GM19239 (cell line): ENCODE measurements around the gene CYB5D1.

Experiments used
- DNase-seq: peaks from one replicate; pipeline ENCODE4 v3.0.0; 2011; ENCODE audit warnings: low spot score; ENCODE audit not compliant: insufficient read length
- FAIRE-seq: peaks from 2 replicates; lab custom pipeline; 2011; peaks lifted over from hg19 to GRCh38; lab: Jason Lieb, UNC

Gene CYB5D1

GRCh38 chr17:7843536-7844291 is 14.1 kb upstream of the CYB5D1 start:
- FAIRE-seq (peak; percentile 97), DNase-seq (peak; percentile 80)

GRCh38 chr17:7844292-7845154 is 13.3 kb upstream of the CYB5D1 start:
- DNase-seq (peak; percentile 98), FAIRE-seq (peak; percentile 98)

DNA sequence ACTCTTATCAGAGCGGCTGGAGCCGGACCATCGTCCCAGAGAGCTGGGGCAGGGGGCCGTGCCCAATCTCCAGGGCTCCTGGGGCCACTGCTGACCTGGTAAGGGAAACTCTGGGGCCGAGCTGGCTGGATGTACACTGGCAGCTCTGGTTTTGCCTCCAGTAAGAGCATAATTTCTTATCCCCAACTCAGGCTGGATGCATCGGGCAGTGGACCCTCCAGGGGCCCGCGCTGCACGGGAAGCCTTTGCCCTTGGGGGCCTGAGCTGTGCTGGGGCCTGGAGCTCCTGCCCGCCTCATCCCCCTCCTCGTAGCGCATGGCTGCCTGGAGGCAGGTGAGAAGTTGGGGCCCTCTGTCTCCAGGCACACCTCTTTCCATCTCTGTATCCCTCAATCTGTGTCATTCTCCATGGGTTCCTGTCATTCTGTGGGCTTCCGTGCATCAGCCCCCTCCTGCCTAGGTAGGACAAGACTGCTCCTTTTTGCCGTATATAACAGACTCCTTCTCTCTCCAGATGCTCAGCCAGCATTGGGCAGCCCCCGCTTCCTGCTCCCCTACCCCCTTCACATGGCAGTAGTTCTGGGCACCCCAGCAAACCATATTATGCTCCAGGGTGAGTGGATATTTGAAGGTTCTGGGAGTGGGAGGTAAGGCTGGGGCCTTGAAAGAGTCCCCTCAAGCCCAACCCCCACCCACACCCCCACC is 12.3 kb upstream of the CYB5D1 start:
- no peak for FAIRE-seq
- DNase-seq: no peak

GRCh38 chr17:7846063-7846735 is 11.6 kb upstream of the CYB5D1 start:
- no peak for FAIRE-seq

DNA sequence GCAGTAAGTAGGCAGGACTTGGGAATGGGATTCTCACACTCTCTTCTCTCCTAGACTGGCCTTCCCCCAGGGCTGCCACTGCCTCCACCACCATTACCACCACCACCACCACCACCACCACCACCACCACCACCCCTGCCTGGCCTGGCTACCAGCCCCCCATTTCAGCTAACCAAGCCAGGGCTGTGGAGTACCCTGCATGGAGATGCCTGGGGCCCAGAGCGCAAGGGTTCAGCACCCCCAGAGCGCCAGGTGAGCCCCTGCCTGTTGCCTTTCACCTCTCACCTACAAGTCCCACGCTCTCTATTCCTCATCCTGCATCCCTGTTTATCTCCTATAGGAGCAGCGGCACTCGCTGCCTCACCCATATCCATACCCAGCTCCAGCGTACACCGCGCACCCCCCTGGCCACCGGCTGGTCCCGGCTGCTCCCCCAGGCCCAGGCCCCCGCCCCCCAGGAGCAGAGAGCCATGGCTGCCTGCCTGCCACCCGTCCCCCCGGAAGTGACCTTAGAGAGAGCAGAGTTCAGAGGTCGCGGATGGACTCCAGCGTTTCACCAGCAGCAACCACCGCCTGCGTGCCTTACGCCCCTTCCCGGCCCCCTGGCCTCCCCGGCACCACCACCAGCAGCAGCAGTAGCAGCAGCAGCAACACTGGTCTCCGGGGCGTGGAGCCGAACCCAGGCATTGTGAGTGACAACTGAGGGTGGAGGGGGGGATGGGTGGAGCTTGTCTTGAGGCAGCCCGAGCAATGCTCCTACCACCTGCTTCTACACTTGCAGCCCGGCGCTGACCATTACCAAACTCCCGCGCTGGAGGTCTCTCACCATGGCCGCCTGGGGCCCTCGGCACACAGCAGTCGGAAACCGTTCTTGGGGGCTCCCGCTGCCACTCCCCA is 10.8 kb upstream of the CYB5D1 start:
- FAIRE-seq (no peak), DNase-seq (no peak)

More at GRCh38 chr17:7846063-7846735, 11.6 kb upstream of the CYB5D1 start:
- no peak for DNase-seq

DNA sequence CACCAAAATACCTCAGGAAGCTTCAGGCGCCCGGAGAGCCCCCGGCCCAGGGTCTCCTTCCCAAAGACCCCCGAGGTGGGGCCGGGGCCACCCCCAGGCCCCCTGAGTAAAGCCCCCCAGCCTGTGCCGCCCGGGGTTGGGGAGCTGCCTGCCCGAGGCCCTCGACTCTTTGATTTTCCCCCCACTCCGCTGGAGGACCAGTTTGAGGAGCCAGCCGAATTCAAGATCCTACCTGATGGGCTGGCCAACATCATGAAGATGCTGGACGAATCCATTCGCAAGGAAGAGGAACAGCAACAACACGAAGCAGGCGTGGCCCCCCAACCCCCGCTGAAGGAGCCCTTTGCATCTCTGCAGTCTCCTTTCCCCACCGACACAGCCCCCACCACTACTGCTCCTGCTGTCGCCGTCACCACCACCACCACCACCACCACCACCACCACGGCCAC is 9.6 kb upstream of the CYB5D1 start:
- no peak for FAIRE-seq
- no peak for DNase-seq

- no peak for DNase-seq
- FAIRE-seq: no peak
These were observed 9.1 kb upstream of the CYB5D1 start for GRCh38 chr17:7848739-7849129.

GRCh38 chr17:7849130-7849750 is 8.6 kb upstream of the CYB5D1 start:
- DNase-seq: no peak
- no peak for FAIRE-seq

DNA sequence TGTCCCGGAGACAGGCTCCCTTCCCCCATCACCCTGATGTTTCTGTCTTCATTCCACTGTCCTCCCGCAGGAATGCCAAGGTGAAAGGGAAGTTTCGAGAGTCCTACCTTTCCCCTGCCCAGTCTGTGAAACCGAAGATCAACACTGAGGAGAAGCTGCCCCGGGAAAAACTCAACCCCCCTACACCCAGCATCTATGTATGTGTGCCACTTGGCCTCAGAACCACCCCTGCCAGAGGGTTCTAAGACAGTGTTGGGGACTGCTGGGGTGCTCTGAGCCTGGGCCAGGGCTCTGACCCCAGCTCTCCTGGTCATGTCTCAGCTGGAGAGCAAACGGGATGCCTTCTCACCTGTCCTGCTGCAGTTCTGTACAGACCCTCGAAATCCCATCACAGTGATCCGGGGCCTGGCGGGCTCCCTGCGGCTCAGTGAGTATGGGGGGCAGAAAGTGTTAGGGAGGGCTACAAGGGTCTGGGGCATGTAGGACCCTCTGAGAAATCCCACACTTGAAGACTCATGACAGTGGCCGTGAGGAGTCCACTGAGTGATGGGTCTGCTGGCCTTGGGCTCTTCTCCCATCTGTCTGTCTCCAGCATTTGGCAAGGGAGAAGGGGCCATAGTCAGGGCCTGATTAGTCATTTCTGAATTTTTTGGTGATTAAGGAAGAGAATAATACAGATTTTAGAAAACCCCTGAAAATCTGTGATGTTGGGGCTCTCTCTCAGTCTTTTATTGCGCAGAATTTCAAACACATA is 7.9 kb upstream of the CYB5D1 start:
- FAIRE-seq (no peak), DNase-seq (no peak)

DNA sequence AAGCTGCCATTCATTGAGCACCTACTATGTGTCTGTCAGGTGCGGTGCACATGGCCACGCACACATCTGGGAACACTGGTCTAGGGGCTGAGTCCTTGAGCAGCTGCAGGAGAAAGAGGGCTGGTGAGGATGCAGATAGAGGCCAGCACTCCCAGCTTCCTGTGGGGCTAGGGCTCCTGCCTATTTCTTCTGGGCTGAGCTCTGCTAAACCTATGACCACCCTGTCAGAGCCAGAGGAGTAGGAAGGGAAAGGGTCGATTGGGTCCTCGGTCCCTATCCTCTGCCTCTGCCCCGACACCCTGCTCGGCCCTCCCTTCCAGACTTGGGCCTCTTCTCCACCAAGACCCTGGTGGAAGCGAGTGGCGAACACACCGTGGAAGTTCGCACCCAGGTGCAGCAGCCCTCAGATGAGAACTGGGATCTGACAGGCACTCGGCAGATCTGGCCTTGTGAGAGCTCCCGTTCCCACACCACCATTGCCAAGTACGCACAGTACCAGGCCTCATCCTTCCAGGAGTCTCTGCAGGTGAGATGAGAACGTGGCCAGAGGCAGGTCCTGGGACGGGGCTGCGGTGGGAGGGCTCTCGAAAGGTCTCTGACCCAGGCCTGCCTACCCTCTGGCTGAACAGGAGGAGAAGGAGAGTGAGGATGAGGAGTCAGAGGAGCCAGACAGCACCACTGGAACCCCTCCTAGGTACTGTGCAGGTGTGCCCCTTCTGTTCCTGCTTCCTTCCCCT is 6.9 kb upstream of the CYB5D1 start:
- FAIRE-seq (no peak), DNase-seq (no peak)

DNA sequence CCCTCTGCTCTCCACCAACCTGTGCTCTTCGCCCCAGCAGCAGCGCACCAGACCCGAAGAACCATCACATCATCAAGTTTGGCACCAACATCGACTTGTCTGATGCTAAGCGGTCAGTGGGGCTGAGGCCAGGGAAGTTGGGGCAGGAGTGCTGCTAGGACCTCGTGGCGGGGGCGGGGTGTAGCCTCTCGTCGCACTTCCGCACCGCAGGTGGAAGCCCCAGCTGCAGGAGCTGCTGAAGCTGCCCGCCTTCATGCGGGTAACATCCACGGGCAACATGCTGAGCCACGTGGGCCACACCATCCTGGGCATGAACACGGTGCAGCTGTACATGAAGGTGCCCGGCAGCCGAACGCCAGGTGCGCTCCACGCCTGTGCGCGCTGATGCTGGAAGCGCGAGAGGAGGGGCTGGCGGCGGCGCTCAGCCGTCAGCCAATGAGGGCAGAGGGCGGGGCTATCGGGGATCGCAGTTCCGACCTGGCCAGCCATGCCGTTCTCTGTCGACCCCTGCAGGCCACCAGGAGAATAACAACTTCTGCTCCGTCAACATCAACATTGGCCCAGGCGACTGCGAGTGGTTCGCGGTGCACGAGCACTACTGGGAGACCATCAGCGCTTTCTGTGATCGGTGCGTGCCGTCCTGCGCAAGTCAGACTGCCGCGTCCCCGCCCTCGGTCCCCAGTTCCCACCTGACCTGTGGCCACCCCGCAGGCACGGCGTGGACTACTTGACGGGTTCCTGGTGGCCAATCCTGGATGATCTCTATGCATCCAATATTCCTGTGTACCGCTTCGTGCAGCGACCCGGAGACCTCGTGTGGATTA is 6.2 kb upstream of the CYB5D1 start:
- peak; percentile 97 for DNase-seq

GRCh38 chr17:7852262-7852670 is 5.5 kb upstream of the CYB5D1 start:
- no peak for FAIRE-seq
- DNase-seq: no peak

More for the DNA sequence above, 6.2 kb upstream of the CYB5D1 start:
- FAIRE-seq: peak; percentile 99

GRCh38 chr17:7852919-7853690 is 4.7 kb upstream of the CYB5D1 start:
- FAIRE-seq: no peak
- DNase-seq: no peak

DNA sequence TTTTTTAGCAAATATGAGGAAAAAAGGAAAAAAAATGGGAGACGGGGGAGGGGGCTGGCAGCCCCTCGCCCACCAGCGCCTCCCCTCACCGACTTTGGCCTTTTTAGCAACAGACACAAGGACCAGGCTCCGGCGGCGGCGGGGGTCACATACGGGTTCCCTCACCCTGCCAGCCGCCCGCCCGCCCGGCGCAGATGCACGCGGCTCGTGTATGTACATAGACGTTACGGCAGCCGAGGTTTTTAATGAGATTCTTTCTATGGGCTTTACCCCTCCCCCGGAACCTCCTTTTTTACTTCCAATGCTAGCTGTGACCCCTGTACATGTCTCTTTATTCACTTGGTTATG is 4.1 kb upstream of the CYB5D1 start:
- DNase-seq: no peak
- FAIRE-seq: no peak

DNA sequence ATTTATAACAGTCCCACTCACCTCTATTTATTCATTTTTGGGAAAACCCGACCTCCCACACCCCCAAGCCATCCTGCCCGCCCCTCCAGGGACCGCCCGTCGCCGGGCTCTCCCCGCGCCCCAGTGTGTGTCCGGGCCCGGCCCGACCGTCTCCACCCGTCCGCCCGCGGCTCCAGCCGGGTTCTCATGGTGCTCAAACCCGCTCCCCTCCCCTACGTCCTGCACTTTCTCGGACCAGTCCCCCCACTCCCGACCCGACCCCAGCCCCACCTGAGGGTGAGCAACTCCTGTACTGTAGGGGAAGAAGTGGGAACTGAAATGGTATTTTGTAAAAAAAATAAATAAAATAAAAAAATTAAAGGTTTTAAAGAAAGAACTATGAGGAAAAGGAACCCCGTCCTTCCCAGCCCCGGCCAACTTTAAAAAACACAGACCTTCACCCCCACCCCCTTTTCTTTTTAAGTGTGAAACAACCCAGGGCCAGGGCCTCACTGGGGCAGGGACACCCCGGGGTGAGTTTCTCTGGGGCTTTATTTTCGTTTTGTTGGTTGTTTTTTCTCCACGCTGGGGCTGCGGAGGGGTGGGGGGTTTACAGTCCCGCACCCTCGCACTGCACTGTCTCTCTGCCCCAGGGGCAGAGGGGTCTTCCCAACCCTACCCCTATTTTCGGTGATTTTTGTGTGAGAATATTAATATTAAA is 3.6 kb upstream of the CYB5D1 start:
- FAIRE-seq (no peak), DNase-seq (no peak)
